Measurements from ENCODE around the gene CFAP20DC.
"Not testable (repeated sequence)": the region's sequence is repeated elsewhere in the genome, so short reads cannot be mapped to it uniquely, and the experiment has no call there.

Gene CFAP20DC

GRCh38 chr3:58731673-58732072, 318.2 kb downstream of the CFAP20DC start:
- DNase-seq (ENCODE audit: low read depth): no peak

- DNase-seq (ENCODE audit: low read depth): no peak
Measured at GRCh38 chr3:58728723-58729122, 321.1 kb downstream of the CFAP20DC start.

DNA sequence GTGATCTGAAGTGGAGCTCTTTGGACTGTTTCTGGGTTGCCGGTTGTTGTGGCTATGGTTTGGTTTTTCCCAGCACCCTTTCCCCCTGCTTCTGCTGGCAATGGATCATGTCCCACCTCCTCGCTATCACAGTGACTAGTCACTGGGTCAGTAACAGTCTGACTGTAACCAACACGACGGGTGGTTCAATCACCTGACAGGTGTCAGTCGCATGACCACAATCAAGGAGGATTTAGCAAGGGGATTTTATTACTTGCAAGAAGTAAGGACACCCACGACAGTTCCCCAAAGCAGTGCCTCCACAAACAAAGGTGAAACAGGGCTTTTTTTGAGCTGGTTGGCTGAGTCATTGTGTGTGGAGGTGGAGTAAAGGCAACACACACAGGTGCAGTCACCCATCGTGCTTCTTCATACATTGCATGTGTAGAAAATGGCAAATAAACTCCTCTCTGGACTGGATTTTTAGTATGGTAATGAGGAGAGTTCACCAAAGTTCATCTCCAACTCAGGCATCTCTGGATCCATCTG, 324.4 kb downstream of the CFAP20DC start:
- no peak for DNase-seq (ENCODE audit: low read depth)

DNA sequence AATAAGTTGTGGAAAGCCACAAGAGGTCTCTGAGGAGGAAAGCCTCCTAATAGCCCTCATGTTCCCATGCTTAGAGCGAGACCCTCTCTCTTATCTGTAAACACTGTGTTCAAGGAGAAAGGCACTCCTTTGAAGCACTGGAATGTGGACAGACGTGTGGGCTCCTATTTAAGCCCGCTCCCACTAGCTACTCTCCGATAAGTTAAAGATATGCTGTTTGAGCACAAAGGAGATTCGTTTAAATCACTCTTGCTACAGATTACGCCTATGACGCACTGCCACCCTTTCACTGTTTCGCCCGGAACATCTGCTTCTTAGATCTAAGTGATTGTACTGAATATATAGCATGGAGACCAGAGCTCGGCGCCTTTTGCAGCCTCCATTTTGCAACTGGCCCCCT, 325.5 kb downstream of the CFAP20DC start:
- no peak for DNase-seq (ENCODE audit: low read depth)

- DNase-seq (ENCODE audit: low read depth): no peak
Measured at GRCh38 chr3:58723173-58723572, 326.7 kb downstream of the CFAP20DC start.

DNA sequence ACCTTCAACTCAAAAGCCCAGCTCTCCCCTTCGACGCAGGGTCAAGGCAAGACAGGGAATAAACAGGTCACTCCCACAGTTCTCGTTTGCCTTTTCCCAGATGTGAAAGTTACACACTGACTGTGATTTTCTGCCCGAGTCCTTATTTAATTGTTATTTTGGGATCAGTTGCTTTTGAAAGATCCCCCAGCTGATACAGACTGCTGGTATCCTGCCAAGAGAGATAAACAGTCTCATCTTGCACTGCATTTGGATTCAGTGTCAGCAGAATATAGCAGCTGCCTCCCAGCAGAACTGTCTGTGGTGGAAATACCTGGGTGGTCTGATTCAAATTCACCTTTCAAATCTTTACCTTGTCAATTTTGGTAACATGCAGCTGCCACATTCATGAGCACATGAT, 327.3 kb downstream of the CFAP20DC start:
- DNase-seq (ENCODE audit: low read depth): no peak

GRCh38 chr3:58720526-58720925, 329.3 kb downstream of the CFAP20DC start:
- no peak for DNase-seq (ENCODE audit: low read depth)

- no peak for DNase-seq (ENCODE audit: low read depth)
Measured at GRCh38 chr3:58719684-58720083, 330.1 kb downstream of the CFAP20DC start.

DNA sequence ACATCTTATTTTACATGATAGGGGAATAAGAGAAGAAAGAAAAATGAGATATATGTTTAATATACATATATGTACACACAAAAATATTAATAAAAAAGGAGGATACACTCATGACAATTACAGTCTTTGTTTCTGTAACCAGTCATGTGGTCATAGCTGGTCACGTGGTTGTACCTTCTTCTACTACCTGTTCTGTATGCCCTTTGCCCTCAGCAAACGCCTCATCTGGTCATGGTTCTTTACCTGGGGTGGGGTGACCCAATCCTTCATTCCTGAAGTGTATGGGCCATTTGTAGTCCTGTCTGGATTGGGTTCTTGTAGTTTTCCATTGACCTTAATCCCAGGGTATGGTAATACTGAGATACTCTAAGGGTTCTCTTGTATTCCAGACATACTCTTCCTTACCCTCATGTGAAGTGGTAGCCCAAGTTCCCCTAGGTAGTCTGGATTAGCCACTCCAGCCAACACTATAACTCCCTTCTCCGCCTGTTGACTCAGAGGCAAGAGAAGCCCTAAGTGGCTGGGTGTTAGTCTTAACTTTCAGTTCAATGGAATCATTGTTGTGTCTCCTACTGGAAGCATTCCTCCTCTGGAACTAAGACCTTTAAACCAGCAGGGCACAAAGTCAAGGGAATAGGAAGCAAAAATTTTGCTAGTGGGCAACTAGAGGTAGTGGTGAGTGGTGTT, 336.0 kb downstream of the CFAP20DC start:
- no peak for DNase-seq (ENCODE audit: low read depth)

- no peak for DNase-seq (ENCODE audit: low read depth)
Measured at GRCh38 chr3:58711871-58712270, 338.0 kb downstream of the CFAP20DC start.

GRCh38 chr3:58708983-58709382, 340.8 kb downstream of the CFAP20DC start:
- not testable (repeated sequence) for DNase-seq (ENCODE audit: low read depth)

DNA sequence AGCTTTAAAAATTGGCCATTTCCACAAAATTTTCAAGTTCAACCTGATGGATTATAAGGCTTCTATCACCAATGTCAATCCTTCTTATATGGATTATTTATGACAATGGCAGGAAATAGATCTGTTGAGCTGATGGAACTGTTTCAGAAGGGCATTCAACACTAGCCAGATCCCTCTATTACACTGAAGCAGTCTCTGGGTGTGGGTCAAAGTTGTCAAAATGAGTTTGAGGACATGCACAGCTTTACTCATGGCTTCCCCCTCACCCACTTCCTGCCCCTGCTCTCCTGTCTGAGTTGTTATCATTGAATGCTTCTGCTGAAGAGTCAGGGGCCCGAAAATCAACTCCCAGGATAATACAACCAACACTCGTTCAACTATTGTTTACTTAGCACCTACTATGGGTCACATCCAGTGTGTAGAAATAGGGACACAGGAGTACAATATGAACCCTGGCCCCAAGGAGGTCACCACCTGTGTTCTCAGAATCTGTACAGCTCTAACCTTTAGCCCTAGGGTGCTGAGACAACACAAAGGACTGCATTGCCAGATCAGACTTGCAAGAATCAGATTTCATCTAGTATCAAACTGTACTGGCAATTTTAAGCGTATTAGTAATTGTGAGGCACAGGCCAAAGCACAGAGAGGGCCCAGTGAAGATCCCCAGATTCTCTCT, 341.6 kb downstream of the CFAP20DC start:
- no peak for DNase-seq (ENCODE audit: low read depth)

GRCh38 chr3:58707390-58707930, 342.4 kb downstream of the CFAP20DC start:
- DNase-seq (ENCODE audit: low read depth): no peak

DNA sequence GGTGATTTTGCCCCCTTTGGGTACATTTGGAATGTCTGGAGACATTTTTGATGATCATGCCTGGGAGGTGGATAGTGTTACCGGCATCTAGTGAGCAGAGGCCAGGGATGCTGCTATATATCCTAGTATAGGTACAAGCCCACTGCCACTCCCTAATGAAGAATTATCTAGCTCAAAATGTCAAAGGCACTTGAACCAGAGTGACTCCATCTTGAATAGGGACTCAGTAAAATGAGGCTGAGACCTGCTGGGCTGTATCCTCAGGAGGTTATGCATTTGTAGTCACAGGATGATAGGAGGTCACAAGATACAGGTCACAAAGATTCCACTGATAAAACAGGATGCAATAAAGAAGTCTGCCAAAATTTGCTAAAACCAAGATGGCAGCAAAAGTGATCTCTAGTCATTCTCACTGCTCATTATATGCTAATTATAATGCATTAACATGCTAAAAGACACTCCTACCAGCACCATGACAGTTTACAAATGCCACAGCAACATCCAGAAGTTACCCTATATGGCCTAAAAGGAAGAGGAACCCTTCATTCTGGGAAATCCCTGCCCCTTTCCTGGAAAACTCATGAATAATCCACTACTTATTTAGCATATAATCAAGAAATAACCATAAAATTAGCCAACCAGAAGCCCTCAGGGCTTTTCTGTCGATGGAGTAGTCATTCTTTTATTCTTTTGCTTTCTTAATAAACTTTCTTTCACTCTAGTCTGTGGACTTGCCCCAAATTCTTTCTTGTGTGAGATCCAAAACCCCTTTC, 343.2 kb downstream of the CFAP20DC start:
- DNase-seq (ENCODE audit: low read depth): no peak

- DNase-seq (ENCODE audit: low read depth): no peak
Measured at GRCh38 chr3:58704745-58705144, 345.1 kb downstream of the CFAP20DC start.

- DNase-seq (ENCODE audit: low read depth): not testable (repeated sequence)
Measured at GRCh38 chr3:58704304-58704703, 345.5 kb downstream of the CFAP20DC start.

DNA sequence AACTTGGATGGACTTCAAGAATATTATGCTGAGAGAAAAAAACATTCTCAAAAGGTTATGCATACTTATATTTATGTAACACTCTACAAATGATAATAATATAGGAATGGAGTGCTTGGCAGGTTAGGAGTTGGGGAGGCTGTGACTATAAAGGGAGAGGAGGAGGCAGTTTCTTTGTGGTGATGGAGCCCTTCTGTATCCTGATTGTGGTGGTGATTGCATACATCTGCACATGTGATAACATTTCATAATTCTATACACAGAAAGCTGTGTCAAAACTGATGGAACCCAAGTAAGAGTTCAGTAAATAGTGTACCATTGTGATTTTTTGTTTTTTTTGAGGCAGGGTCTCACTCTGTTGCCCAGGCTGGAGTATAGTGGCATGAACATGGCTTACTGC, 351.6 kb downstream of the CFAP20DC start:
- DNase-seq (ENCODE audit: low read depth): no peak

- DNase-seq (ENCODE audit: low read depth): no peak
Measured at GRCh38 chr3:58697561-58697960, 352.3 kb downstream of the CFAP20DC start.

- DNase-seq (ENCODE audit: low read depth): not testable (repeated sequence)
Measured at GRCh38 chr3:58696813-58697212, 353.0 kb downstream of the CFAP20DC start.

GRCh38 chr3:58696093-58696492, 353.7 kb downstream of the CFAP20DC start:
- no peak for DNase-seq (ENCODE audit: low read depth)

- not testable (repeated sequence) for DNase-seq (ENCODE audit: low read depth)
Measured at GRCh38 chr3:58695284-58695683, 354.5 kb downstream of the CFAP20DC start.
